BE2C (cell line): Measurements from ENCODE around the gene LARGE2.
"Not testable (repeated sequence)": the region's sequence is repeated elsewhere in the genome, so short reads cannot be mapped to it uniquely, and the experiment has no call there.

Experiments used
- DNase-seq: peaks from one replicate; pipeline ENCODE4 v3.0.0-alpha.2; 2020
- H3K27me3 ChIP-seq: fragments of 250-450 bp; sonication (Bioruptor Pico); 2 replicates; pipeline ENCODE4 v1.5.1; 2020; ENCODE audit warnings: mild to moderate bottlenecking
- H3K36me3 ChIP-seq: fragments of 250-450 bp; sonication (Bioruptor Pico); 2 replicates; pipeline ENCODE4 v1.5.1; 2020; ENCODE audit warnings: mild to moderate bottlenecking
- H3K4me1 ChIP-seq: fragments of 250-450 bp; sonication (Bioruptor Pico); 2 replicates; pipeline ENCODE4 v1.5.1; 2020
- H3K4me3 ChIP-seq: 2 replicates; pipeline ENCODE4 v1.5.1; 2011; ENCODE audit warnings: low read depth, low read length
- H3K9me3 ChIP-seq: fragments of 250-450 bp; sonication (Bioruptor Pico); 2 replicates; pipeline ENCODE4 v1.5.1; 2020
- CTCF ChIP-seq: IDR thresholded peaks from 2 replicates; pipeline ENCODE4 v1.5.1; 2012; ENCODE audit warnings: mild to moderate bottlenecking, low read depth, low read length

LARGE2 gene

GRCh38 chr11:45904309-45904915 is 18.0 kb upstream of the LARGE2 start:
- no peaks in the 10 kb centered on the region for H3K4me1 ChIP-seq
- DNase-seq, result no peak
- no peaks in the 10 kb centered on the region for H3K27me3 ChIP-seq
- H3K9me3 ChIP-seq, result no peaks in the 10 kb centered on the region
- no peak for TF ChIP-seq CTCF
- H3K4me3 ChIP-seq, result no peak overlapping the region
- H3K36me3 ChIP-seq, result peaks cover 22% of the 10 kb centered on the region

- Histone ChIP-seq H3K4me3 (no peak overlapping the region), H3K36me3 (peaks cover 22% of the 10 kb centered on the region), H3K27me3 (no peaks in the 10 kb centered on the region), H3K9me3 (no peaks in the 10 kb centered on the region), H3K4me1 (no peaks in the 10 kb centered on the region)
- no peak for TF ChIP-seq CTCF
- DNase-seq, result no peak
Observed at GRCh38 chr11:45905095-45905494, 17.4 kb upstream of the LARGE2 start.

DNA sequence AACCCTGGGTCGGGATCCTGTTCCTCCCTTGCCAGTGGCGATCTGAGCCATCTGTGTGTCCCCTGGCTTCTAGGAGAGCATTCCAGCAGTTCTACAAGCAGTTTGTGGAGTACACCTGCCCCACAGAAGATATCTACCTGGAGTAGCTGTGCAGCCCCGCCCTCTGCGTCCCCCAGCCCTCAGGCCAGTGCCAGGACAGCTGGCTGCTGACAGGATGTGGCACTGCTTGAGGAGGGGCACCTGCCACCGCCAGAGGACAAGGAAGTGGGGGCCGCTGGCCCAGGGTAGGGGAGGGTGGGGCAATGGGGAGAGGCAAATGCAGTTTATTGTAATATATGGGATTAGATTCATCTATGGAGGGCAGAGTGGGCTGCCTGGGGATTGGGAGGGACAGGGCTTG is 16.9 kb upstream of the LARGE2 start:
- H3K27me3 ChIP-seq, H3K4me3 ChIP-seq, DNase-seq, H3K4me1 ChIP-seq, H3K9me3 ChIP-seq: not testable (repeated sequence)
- H3K36me3 ChIP-seq, result peaks cover 22% of the 10 kb centered on the region

DNA sequence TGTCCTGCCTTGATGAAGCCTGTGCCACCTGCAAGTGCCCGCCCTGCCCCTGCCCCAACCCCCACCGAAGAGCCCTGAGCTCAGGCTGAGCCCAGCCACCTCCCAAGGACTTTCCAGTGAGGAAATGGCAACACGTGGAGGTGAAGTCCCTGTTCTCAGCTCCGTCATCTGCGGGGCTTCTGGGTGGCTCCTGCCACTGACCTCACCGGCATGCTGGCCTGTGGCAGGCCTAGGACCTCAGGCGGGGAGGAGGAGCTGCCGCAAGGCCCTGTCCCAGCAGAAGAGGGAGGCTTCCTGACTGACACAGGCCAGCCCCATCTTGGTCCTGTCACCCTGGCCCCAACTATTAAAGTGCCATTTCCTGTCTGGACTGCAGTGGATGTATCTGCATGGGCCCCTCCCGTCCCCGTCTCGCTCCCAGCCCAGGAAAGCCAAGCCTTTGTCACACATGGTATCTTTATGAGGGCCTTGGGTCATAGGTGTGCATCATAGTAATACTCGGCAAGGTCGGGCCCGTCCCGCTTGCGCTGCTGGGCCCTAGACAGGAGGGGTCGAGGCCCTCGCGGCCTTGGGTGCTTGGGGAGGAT is 16.3 kb upstream of the LARGE2 start:
- H3K4me1 ChIP-seq, result no peaks in the 10 kb centered on the region
- peaks cover 22% of the 10 kb centered on the region for H3K36me3 ChIP-seq
- no peaks in the 10 kb centered on the region for H3K27me3 ChIP-seq
- no peak overlapping the region for H3K4me3 ChIP-seq
- no peak for TF ChIP-seq CTCF
- DNase-seq, result no peak
- no peaks in the 10 kb centered on the region for H3K9me3 ChIP-seq

DNA sequence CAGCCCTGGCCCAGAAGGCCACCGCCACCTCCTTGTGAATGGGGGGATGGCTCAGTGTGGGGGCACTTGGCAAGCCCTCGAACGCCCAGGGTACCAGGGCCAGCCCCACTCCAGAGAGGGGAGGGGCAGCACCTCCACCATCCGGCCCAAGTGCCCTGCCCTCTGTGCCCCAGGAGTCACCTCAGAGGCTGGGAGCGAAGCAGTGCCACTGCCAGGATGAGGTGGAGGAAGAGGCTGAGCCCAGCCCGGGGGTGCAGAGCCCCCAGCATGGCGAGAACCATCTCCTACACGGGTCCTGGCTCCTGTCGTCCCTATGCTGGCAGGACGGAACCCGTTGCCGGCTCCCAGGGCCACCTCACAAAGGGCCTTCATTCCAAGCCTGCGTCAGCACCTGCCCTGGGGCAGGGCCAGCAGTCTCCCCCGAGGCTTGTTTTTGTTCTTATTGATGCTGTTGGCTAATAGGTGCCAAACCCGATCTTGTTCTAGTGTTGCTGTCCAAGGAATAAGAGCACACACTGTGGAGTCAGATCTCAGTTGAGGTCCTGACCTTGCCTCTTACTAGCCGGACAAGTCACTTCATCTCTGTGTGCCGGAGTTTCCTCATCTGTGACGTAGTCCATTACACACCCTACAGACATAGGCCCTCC is 15.4 kb upstream of the LARGE2 start, which contains the start of gene FREY1:
Gene FREY1 (minus strand): TSS at position 307 of the 647 bp plus-strand sequence. CDS start 26 bp downstream, at position 281.
- no peaks in the 10 kb centered on the region for H3K27me3 ChIP-seq
- TF ChIP-seq CTCF, result no peak
- H3K4me1 ChIP-seq, result no peaks in the 10 kb centered on the region
- DNase-seq, result no peak
- no peak within 1 kb of the TSS for H3K4me3 ChIP-seq
- H3K36me3 ChIP-seq, result peaks cover 19% of the 10 kb centered on the region
- H3K9me3 ChIP-seq, result no peaks in the 10 kb centered on the region

- Histone ChIP-seq H3K4me1 (no peaks in the 10 kb centered on the region), H3K27me3 (no peaks in the 10 kb centered on the region), H3K36me3 (peaks cover 13% of the 10 kb centered on the region), H3K9me3 (no peaks in the 10 kb centered on the region), H3K4me3 (no peak overlapping the region)
- TF ChIP-seq CTCF, result no peak
- DNase-seq, result no peak
Observed at GRCh38 chr11:45907911-45908370, 14.5 kb upstream of the LARGE2 start.
